HK-2 (cell line): Measurements from ENCODE around the gene PDE4D.

Experiments
- DNase-seq: peaks from one replicate; pipeline ENCODE4 v3.0.0-alpha.2; 2018; ENCODE audit not compliant: unreplicated experiment

The PDE4D gene

GRCh38 chr5:59287361-59287760, 606.2 kb downstream of the PDE4D start:
- DNase-seq, result no peak

DNA sequence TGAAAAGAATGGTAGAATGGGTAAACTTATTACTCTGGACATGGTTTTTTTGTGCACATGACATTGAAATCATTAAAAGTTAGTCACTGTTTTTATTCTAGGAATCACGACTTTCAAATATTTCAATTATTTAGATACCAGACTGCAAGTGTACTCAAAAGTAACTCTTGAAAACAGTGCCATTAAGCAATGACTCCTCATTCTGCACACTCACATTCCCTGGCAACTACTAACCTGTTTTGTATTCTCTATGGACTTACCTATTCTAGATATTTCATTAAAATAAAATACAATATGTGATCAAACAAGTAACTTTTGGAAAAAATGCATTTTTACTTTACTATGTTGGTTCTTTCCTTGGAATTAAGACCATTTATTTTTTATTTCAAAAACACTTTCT, 607.0 kb downstream of the PDE4D start:
- DNase-seq, result no peak

DNA sequence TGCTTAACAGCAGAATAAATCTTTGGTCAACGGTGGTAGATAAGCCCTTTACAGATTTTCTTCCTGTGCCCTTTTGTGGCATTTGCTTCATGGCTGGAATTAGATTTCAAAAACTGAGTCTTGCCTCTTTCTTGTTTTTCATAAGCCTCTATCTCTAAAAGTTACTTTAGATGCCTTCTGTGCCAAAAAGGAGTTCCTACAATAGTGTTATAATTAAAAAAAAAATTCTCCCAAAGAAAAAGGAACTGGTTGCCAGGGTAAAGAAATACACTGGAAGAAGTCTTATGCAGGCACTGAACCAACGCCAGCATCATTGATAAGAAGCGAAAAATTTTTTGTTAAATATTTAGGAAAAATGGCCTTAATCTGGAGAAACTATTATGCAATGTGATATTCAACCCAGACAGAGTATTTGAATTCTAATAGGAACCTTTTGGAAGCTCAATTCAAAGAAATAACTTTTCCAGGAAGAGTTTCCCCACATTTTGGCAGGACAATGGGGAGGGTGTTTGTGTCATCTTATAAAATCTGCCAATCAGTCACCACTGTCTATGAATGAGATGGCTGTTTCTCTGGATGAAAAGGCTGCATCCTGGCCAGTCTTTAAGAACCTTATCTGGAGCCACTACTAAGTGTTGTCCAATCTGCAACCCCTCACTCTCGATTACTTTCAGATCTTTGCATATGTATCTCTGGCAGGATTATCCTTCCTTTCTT, 608.1 kb downstream of the PDE4D start:
- no peak for DNase-seq

DNA sequence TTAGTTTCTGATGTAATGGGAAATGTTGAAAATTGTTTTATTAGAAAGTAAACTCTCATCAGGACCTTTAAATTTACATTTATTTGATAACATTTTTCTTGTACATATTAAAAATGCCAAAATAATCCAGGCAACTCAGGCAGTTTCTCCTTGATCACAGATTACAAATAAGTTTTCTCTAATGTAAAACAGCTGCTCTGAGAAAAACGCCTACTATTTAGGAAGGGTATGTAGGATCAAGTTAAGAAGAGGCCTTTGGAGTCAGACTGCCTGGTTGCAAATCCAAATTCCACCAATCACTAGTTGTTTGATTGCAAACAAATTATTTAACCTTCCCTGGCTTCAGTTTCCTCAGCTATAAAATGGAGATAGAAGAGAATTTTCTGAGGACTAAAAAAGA, 610.8 kb downstream of the PDE4D start:
- no peak for DNase-seq

DNA sequence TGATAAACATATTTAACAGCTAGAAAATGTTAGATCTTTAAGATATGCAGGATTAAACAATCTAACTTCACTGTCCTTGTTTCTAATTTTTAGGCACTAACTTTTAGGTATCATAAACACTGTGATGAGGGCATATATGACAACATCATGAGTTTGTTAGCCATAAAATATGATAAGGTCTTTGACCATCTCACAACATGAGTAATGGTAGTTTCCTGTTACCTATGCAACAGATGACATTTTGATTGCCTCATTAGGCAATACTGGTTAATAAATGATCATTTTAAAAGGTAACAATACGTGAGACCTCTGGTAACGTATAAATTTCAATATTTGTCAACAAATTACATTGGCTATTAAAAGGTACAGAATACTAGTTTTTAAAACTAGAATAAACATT, 613.5 kb downstream of the PDE4D start:
- no peak for DNase-seq

- DNase-seq, result no peak
Observed at GRCh38 chr5:59276917-59277372, 616.6 kb downstream of the PDE4D start.

DNA sequence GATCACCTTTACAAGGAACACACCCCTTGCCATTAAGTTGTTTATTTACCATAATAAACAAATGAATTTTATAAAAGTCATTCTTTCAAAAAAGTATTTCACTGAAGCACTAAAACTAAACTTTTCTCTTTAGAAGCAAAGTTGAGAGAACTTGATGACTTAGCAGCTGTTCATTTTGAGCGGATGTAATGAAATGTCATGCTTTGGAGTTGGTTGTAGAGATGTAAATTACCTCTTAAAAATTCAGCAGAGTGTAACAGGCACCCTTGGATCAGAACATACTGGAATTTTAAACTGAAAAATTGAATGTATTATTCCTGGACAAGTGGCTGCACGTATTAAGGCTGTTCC, 617.2 kb downstream of the PDE4D start:
- DNase-seq, result no peak

- DNase-seq, result no peak
Observed at GRCh38 chr5:59275510-59276324, 617.8 kb downstream of the PDE4D start.

DNA sequence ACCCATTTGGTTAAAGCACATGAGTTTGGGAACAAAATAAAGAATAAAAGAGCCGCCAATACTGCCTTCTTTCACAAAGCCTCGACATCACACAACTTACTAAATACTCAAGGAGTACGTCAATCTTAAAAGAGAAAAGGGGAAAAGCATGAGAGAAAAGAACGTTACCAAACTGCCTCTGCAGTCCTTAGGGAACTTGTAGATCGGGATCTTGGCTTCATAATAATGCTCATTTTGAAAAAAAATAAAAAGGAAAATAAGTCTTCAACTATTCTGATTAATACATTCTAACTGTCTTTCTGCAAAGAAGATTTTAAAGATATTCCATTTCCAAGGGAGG, 618.4 kb downstream of the PDE4D start:
- DNase-seq, result no peak

GRCh38 chr5:59274106-59274636, 619.4 kb downstream of the PDE4D start:
- no peak for DNase-seq

DNA sequence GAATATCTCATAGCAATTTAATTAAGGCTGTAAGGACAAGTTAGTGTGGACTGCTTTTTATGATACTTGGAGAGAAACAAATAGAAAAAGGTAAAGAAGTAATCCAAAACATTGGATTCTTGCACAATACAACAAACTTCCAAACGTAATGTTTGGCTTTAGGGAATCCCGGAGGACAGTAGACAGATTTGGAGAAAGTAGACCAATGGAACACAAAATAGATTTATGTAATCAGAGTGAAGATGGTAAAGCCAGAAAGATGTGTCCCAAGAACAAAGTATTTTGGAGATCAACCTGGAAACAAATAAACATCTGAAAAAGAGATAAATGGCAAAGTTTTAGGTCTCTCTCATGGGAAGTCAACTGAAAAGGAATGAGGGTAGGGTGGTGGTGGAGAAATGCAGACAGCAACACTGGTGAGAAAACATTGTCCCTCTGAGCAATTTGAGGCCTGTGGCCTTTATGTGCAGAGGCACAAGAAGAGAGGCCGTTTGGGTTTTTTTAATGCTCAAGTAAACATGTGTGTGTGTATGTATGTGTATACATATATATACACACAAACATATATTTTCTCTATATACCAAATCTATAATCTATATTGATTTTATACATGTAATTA, 620.6 kb downstream of the PDE4D start:
- no peak for DNase-seq

DNA sequence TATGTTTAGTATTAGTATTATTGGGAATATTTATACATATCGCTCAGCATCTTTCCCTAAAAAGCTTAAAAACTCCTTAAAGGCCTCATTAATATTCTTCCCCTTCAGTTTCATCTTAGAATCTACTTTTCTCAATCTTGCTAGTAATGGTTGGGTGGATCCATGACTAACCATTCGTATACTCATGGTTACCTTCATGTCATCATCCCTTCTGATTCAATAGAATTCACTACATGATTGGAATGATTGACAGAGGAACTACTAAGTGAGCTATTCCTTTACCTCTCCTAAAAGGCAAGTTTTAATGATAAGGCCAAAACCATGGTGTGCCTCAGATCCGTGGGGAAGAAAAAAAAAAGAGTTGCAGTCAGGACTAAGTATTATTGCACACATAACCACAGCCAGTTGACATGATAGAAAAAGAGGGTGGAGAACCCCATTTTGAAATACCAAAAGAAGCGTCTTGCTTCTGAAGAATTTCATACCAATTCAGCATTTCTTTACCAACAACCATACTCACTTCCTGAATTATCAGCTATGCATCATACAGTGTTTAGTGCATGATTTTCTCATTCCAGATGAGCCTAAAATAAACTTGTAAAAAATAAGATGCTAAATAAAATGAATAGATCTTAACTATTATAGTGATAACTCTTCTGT, 624.6 kb downstream of the PDE4D start:
- DNase-seq, result no peak

GRCh38 chr5:59267033-59267432, 626.5 kb downstream of the PDE4D start:
- DNase-seq, result no peak

- DNase-seq, result no peak
Observed at GRCh38 chr5:59266410-59266809, 627.1 kb downstream of the PDE4D start.

- no peak for DNase-seq
Observed at GRCh38 chr5:59264639-59265245, 628.8 kb downstream of the PDE4D start.

- DNase-seq, result no peak
Observed at GRCh38 chr5:59264013-59264412, 629.5 kb downstream of the PDE4D start.

GRCh38 chr5:59261969-59262368, 631.6 kb downstream of the PDE4D start:
- DNase-seq, result no peak

DNA sequence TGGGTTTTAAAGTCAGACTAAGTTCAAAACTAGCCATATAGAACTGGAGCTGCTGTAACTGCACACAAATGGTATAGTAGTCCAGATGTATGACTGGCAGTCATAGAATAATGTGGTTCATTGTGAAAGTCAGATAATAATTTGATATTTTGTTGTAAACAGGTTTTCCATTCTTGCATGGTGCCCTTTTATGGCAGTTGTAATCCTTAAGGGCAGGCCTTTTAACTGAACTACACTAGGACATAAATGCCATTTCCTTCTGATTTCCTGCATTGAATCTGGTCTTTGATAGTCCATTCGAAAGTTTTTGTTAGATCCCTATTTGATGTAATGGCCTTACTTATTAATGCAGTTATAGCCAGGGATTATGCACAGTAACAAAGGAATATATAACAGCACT, 632.6 kb downstream of the PDE4D start:
- DNase-seq, result no peak

DNA sequence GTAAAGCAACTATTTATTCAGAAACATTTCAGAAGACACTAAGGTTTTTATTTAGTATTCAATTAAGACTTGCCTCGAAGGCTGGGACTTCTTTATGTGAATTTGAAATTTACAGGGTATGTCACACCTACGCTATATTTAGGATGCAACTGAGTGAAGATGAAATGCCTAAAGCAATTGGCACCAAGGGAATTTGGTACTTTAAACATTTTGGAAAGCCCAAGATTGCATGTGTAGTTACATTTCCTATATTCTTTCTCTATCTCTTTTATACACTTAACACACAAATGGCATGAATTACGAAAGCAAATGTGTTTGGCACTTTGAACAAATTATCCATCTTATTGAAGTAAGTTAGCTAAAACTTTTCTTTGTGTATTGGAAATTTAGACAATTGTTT, 633.3 kb downstream of the PDE4D start:
- DNase-seq, result no peak

GRCh38 chr5:59259237-59259636, 634.3 kb downstream of the PDE4D start:
- DNase-seq, result no peak

DNA sequence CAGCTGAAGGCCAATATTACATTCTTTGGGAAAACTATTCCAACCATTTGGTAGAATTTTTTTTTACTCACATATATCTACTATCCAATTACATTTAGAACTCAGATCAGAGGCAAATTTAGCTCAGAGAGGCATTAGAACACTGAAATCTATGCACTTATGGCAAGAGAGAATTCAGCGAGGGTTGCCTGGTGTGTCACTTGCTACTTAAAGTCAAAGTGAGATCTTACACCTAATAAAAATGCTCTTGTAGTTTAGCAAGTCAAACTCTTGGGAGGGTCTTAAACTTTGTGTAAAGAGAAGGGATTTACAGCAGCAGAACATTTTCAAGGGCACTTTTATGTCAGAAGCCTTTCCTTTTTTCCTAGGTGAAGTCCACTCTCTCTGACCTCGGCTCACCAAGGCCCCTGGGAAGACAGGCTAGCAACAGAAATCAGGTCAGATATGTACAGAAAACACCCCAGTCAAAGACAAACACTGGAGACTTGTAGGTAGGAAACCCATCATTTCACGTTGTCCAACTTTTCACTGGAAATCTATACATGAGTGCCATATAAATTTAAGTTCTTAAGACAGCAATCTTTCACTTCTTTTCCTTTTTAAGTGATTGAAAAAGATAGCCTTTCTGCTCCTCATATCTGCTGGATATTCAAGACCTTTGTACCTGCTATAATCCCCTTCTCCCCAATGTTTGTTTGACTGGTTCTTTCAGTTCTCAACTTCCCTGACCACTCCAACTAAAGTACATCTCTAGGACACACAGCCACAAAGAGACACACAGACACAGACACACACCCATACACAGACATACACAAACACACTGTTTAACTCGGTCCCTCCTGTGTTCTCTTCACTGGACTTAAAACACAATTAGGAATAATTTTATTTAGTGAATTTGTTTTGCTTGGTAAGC, 635.8 kb downstream of the PDE4D start:
- no peak for DNase-seq
